IPS DF 4.7 (cell line): ENCODE measurements around the gene STX17.
A peak's percentile ranks its signal among the peaks of the same experiment; 100 is the strongest.
"Not testable (repeated sequence)": the region's sequence is repeated elsewhere in the genome, so short reads cannot be mapped to it uniquely, and the experiment has no call there.

Source experiments
- DNase-seq: peaks from one replicate; pipeline ENCODE4 v3.0.0-alpha.2; 2013; ENCODE audit warnings: low spot score; ENCODE audit errors: extremely low read depth

STX17 gene

GRCh38 chr9:99967457-99967856, 61.0 kb downstream of the STX17 start:
- no peak for DNase-seq

DNA sequence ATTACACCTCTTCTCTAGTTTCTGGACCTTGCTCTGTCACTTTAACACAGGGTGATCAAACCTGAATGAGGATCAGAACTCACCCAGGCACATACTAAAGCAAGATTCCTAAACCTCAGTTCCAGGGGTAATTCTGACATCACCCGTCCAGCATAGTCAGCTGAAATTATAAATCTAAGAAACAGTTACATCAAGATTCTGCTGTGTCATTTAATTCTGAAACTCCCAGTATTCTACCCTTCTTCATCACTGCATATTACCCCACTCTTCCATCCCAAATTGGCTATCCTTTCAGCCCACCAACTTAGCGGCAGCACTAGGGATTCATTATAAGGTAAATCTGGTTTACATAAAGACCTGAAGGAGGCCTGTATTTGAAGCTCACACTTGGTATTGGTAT, 64.0 kb downstream of the STX17 start:
- no peak for DNase-seq

DNA sequence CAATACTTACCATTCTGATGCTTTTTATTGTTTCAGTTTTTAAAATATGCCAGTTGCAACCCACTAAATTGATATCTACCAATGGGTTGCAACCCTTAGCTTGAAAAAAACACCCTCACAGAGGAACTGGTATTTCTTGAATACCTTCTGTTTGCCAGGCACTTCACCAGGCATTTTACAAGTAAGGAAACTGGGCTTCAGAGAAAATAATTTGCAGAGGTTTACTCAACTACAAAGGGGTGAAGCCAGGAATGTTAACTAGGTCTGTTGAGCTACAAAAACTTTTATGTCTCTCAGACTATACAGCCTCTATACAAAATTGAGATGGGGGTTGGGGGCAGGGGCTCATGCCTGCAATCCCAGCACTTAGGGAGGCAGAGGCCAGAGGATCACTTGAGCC, 65.0 kb downstream of the STX17 start:
- no peak for DNase-seq

- no peak for DNase-seq
Measured at GRCh38 chr9:99973455-99973854, 67.0 kb downstream of the STX17 start.

DNA sequence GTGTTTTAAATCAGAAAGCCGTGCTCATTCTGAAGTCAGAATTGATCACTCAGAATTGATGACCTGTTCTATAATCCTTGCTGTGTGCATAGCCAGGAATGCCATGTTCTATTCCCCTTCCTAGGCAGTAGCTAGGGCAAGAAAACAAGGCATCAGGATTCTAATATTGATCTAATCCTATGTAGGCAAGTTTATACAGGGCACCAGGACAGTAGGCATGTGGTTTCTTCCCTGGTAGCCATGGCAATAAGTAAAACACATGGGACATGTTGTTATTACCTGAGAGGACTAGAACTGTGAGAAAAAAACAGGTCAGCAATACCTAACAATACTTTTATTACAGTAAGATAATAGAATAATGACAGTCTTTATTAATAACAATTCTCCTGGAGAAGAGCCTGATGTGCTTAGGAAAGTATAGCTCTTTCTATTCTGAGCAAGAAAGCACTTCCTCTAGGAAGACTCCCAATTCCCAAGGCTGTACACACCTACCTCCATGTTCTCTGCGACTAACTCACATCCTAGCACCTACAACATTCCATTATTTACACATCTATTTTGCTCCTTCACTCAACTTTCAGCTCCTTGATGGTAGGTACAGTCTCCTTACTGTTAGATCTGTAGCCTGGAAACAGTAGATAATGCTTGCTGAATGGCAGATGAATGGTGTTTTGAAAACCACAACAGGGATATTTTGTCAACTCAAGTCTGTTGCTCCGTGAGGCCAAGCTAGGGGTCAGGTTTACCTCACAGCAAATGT, 70.8 kb downstream of the STX17 start:
- no peak for DNase-seq

DNA sequence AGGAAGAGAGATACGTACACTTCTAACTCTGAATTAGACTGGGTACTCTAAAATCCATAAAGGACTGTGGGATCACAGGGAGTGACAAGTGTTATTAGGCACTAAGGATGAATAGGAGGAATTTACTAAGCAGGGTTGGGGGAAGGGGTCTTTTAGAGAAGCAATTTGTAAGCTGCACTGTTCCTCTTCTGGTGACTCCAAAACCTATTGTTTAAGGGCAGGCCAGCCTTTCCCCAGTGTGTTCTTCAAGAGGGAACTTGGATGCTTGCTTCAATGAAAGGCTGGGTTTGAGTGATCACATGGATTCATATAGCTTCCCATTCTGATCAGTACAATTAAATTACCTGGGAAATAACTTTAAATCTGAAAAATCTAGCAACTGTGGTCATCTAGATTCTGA, 71.8 kb downstream of the STX17 start:
- no peak for DNase-seq

- no peak for DNase-seq
Measured at GRCh38 chr9:99980598-99980997, 74.1 kb downstream of the STX17 start.

DNA sequence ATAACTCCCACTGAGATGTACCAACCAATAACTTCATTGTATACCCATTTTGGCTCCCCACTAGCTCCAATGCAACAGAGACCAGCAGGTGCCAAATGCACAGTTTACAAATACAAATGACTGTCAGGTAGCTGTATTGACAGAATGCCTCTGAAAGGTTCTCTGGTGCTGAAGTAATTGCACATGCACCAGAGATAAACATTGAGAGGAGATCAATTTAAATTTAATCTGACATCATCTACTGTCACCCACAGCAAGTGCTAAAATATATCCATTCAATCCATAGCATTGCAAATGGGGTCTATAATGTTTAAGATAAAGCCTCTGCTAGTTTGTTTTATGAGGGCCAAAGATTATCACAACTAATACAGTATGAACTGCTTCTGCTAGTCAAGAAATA, 80.2 kb downstream of the STX17 start:
- DNase-seq: no peak

DNA sequence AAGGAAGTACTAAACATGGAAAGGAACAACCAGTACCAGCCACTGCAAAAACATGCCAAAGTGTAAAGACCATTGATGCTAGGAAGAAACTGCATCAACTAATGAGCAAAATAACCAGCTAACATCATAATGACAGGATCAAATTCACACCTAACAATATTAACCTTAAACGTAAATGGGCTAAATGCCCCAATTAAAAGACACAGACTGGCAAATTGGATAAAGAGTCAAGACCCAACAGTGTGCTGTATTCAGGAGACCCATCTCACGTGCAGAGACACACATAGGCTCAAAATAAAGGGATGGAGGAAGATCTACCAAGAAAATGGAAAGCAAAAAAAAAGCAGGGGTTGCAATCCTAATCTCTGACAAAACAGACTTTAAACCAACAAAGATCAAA, 84.1 kb downstream of the STX17 start:
- not testable (repeated sequence) for DNase-seq

- no peak for DNase-seq
Measured at GRCh38 chr9:99998266-99998665, 91.8 kb downstream of the STX17 start.

DNA sequence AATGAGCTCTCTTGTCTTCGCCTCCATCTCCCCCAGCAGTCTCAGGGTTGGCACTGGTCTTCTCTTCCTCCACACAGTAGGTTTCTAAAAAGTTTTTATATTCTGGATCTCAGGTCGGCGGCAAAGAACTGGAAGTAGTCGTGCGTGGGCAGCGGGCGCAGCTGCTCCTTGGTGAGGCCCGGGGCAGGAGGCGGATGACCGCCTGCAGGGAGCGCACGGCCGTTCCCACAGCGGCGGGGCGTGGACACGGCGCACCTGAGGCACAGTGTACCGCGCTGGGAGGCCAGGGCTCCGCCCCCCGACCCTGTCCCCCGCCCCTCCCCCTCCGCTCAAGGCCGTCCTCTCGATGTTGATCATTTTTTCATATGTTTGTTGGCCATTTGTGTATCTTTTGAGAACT, 92.4 kb downstream of the STX17 start:
- no peak for DNase-seq

GRCh38 chr9:99999797-100000196, 93.3 kb downstream of the STX17 start:
- no peak for DNase-seq

GRCh38 chr9:100011062-100011681, 104.7 kb downstream of the STX17 start:
- peak; percentile 38 for DNase-seq

- no peak for DNase-seq
Measured at GRCh38 chr9:100012279-100012678, 105.8 kb downstream of the STX17 start.

DNA sequence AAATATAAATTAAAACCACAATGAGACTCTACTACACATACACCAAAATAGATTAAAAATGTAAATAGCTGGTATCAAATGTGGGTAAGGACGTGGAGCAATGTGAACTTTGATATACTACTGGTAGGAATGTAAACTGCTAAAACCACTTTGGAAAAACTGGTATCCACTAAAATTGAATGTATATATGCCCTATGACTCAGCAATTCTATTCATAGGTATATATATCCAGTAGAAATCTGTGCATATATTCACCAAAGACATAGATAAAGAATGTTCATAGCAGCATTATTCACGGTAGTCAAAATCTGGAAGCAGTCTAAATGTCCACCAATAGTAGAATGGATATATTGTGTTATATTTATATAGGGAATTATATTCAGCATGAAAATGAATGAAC, 107.1 kb downstream of the STX17 start:
- DNase-seq: no peak

GRCh38 chr9:100014846-100015245, 108.4 kb downstream of the STX17 start:
- no peak for DNase-seq

DNA sequence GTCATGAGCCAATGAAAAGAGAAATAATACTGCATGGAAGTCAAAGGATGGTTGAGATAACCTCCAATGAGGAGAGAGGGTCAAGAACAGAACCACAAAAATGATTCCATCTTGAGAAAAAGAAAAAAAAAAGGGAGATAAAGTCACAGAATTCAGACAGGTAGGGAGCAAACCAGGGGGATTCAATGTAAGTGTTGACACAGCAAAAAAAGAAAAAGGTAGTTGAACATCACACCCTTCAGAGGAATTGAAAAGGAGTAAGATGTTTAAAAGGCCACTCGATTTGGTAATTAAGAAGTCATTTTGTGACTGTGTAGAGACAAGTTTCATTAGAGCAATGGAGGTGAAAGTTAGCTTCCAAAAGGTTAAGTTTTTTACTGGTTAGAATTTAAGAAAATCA, 113.1 kb downstream of the STX17 start:
- DNase-seq: no peak
